AG09319 (cell line): ENCODE results near the gene GFOD2.
A peak's percentile ranks its signal among the peaks of the same experiment; 100 is the strongest.

Experiments used
- DNase-seq: peaks from one replicate; pipeline ENCODE4 v3.0.0-alpha.2; 2010; ENCODE audit warnings: low read depth; ENCODE audit errors: extremely low read depth
- TF ChIP-seq, protein P1 (sequence below): IDR thresholded peaks from 2 replicates; pipeline ENCODE4 v1.5.1; 2011; ENCODE audit warnings: low read depth, mild to moderate bottlenecking, inconsistent platforms, low read length, moderate library complexity

The GFOD2 gene, protein sequence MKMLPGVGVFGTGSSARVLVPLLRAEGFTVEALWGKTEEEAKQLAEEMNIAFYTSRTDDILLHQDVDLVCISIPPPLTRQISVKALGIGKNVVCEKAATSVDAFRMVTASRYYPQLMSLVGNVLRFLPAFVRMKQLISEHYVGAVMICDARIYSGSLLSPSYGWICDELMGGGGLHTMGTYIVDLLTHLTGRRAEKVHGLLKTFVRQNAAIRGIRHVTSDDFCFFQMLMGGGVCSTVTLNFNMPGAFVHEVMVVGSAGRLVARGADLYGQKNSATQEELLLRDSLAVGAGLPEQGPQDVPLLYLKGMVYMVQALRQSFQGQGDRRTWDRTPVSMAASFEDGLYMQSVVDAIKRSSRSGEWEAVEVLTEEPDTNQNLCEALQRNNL

DNA sequence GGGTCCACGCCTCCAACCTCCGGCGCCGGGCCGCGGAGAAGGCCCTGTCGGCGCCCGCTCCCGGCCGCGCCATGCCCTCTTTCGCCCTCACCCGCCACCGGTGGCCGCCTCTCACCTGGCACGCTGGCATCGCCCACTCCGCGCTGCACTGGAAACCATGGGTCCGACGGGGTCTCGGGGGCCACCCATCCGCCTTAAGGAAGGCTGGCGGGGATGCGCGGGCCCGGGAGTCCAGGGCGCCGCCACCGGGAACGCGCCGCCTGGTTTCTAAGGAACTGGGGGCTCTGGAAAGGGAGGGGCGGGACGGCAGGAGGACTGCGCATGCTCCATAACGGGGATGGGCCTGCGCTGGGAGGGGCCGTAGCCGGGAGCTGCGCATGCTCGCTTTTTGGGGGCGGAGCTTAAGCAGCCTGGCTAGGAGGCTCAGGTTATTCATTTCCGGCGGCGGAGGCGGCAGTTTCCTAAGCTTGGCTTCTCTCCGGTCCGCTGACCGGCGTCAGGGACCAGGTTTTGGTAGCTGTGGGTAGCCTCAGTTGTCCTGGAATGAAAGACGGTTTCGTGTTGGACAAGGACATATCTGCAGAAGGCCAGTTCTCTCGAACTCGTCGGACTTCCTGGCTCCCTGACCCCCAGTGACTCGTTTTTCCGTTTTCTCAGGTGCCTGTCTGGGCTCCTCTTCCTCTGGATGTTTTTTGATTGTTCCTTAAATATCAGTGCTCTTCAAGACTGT is at the start of gene GFOD2:
Gene GFOD2 (minus strand): TSS at position 269 of the 730 bp plus-strand sequence. CDS start 33,601 bp downstream, outside the sequence.
- TF ChIP-seq, protein P1, sequence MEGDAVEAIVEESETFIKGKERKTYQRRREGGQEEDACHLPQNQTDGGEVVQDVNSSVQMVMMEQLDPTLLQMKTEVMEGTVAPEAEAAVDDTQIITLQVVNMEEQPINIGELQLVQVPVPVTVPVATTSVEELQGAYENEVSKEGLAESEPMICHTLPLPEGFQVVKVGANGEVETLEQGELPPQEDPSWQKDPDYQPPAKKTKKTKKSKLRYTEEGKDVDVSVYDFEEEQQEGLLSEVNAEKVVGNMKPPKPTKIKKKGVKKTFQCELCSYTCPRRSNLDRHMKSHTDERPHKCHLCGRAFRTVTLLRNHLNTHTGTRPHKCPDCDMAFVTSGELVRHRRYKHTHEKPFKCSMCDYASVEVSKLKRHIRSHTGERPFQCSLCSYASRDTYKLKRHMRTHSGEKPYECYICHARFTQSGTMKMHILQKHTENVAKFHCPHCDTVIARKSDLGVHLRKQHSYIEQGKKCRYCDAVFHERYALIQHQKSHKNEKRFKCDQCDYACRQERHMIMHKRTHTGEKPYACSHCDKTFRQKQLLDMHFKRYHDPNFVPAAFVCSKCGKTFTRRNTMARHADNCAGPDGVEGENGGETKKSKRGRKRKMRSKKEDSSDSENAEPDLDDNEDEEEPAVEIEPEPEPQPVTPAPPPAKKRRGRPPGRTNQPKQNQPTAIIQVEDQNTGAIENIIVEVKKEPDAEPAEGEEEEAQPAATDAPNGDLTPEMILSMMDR: no peak

DNA sequence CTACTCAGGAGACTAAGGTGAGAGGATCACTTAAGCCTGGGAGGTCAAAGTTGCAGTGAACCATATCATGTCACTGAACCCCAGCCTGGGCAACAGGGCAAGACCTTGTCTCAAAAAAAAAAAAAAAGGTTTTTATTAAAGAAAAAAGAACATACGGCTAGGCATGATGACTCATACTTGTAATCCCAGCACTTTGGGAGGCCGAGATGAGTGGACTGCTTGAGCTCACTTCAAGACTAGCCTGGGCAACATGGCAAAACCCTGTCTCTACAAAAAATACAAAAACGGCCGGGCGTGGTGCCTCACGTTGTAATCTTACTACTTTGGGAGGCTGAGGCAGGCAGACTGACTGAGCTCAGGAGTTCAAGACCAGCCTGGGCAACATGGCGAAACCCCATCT is 48.8 kb upstream of the GFOD2 start:
- DNase-seq: peak; percentile 4
- TF ChIP-seq, protein P1: no peak

More for the DNA sequence above, at the start of gene GFOD2:
- DNase-seq: peak; percentile 87

DNA sequence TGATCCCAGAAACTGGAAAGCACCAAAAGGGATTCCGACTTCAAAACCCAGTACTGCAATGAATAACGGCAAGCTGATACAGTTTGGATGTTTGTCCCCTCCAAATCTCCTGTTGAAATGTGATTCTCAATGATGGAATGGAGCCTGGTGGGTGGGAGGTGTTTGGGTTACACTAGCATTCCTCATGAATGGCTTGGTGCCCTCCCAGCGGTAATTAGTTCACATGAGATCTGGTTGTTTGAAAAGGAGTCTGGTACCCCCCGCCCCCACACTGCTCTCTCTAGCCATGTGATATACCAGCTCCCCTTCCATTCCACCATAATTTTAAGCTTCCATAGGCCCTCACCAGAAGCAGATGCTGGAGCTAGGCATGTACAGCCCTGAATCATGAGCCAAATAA is 47.2 kb upstream of the GFOD2 start:
- TF ChIP-seq, protein P1: no peak
- DNase-seq: no peak

DNA sequence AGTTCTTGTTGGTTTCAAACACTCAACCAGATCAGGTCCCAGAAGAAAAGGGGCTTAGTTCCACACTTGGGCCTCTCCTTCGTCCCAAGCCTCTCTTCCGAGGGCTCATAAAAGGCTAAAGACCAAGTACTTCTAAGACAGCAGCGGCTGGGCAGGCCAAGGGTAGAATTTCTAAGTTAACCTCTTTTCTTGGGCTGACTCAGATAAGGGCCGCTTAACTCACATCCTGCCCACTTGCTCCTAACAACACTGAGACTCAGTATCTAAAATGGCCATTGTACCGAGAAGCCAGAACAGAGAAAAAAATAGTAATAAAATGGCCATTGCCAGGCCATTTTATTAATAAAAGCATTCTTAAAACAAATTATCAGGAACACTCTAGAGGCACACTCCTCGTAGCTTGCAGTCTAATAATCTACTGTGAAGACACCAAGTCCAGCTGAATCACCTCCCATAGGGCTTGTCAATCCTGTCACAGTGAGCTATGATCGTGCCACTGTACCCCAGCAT is 45.1 kb upstream of the GFOD2 start:
- DNase-seq: no peak
- TF ChIP-seq, protein P1: no peak

DNA sequence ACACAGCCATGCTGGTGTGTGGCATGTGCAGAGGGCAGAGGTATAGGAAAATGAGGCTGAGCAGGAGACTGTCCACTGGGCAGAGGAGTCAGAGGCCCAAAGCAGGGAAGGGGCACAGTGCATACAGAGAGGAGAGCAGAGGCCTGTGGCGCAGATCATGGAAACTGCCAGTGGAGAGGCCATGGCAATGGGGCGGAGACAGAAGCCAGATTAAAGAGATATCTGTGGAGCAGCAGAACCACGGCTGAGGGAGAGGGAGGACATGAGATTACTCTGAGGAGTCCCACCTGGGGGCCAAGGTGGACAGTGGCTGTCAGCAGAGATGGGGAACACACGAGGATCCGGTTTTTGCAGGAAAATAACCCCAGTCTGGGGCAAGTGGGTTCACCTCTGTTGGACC is 44.0 kb upstream of the GFOD2 start:
- DNase-seq: no peak
- TF ChIP-seq, protein P1: no peak

DNA sequence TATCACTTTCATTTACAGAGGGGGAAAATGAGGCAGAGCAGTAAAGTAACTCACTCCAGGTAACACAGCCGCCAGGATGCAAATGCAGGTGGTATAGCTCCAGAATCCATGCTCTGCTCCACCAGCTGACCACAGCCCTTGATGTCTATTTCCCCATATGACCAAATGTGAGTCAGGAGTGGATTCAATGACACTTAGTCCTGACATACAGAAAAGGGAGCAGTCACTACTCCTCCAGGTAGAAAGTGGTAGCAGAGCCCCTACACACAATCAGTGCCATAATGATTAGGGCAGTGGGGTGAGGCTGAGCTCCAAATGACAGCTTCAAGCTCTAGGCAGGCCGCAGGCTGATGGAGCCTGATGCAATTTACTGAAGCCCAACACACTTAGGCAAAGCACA is 43.3 kb upstream of the GFOD2 start:
- no peak for DNase-seq
- TF ChIP-seq, protein P1: no peak

DNA sequence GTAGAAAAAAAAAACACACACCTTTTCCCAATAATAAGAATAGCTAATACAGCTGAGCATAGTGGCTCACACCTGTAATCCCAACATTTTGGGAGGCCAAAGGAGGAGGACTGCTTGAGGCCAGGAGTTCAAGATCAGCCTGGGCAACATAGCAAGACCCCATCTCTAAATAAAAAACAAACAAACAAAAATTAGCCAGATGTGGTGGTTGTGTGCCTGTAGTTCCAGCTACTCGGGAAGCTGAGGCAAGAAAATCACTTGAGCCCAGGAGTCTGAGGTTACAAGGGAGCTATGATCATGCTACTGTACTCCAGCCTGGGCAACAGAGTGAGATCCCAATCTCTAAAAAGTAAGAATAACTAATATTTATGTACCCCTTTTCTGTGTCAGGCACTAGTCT is 42.8 kb upstream of the GFOD2 start:
- no peak for DNase-seq
- TF ChIP-seq, protein P1: no peak
